Type B pancreatic cell (in vitro differentiated cells): ENCODE results near the gene CLCF1. TPM values are rescaled to one million over a fixed set of nuclear protein-coding genes. Genes with fewer than 3 reads are reported as not detected.

Source experiments
- DNase-seq: peaks from one replicate; pipeline ENCODE4 v3.0.0; 2021; ENCODE audit warnings: mixed read lengths; ENCODE audit not compliant: unreplicated experiment; ENCODE audit errors: extremely low spot score
- H3K27ac Mint-ChIP-seq: 2 replicates; pipeline ENCODE4 v1.8.0; 2021; ENCODE audit warnings: mild to moderate bottlenecking, mixed read lengths
- H3K27me3 Mint-ChIP-seq: 2 replicates; pipeline ENCODE4 v1.8.0; 2021; ENCODE audit warnings: mixed read lengths
- H3K36me3 Mint-ChIP-seq: 2 replicates; pipeline ENCODE4 v1.8.0; 2021; ENCODE audit warnings: mixed read lengths
- H3K4me1 Mint-ChIP-seq: one replicate; pipeline ENCODE4 v1.8.0; 2021; ENCODE audit warnings: mixed read lengths; ENCODE audit not compliant: unreplicated experiment
- H3K4me3 Mint-ChIP-seq: 2 replicates; pipeline ENCODE4 v1.8.0; 2021; ENCODE audit warnings: mild to moderate bottlenecking, mixed read lengths
- H3K9me3 Mint-ChIP-seq: 2 replicates; pipeline ENCODE4 v1.8.0; 2021; ENCODE audit warnings: mixed read lengths
- total RNA-seq: library from RNA; stranded (reverse); gene quantifications from 2 replicates; pipeline ENCODE4 v1.2.1, GENCODE V29; 2021; ENCODE audit warnings: low replicate concordance
- TF ChIP-seq, protein P1 (sequence below): fragments of 200-600 bp; sonication (generic); conservative IDR thresholded peaks from 2 replicates; pipeline ENCODE4 v1.5.0; 2021; ENCODE audit warnings: antibody characterized with exemption, mild to moderate bottlenecking

The CLCF1 gene
- total RNA-seq, 1 donor from 2014 or later = 3.2 TPM

DNA sequence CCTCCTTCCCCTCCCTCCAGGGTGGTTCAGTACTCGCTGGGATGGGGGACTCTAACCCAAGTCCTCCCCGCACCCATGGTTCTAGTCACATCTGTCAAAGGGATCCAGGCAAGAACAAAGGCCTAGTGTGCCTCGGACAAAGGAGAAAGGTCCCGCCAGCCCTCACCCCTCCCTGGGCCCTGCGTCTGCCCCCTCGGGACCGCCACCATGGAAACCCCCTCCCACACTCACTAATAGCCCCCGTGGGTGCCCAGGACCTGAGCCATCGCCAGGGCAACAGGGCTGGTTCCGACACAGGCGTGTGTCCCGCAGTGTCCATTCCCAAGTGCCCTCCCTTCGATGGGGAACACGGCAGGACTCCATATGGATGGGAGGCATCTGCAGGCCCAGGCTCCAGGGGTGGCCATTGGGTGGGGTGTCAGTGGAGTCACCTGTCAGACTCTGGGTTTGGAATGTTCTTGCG, 37.0 kb upstream of the CLCF1 start:
- Mint-ChIP-seq H3K36me3 (no peaks in the 10 kb centered on the region), H3K9me3 (no peaks in the 10 kb centered on the region), H3K27me3 (peaks cover 47% of the 10 kb centered on the region), H3K4me3 (no peak overlapping the region), H3K27ac (no peak overlapping the region), H3K4me1 (peaks cover 11% of the 10 kb centered on the region)
- TF ChIP-seq, protein P1, sequence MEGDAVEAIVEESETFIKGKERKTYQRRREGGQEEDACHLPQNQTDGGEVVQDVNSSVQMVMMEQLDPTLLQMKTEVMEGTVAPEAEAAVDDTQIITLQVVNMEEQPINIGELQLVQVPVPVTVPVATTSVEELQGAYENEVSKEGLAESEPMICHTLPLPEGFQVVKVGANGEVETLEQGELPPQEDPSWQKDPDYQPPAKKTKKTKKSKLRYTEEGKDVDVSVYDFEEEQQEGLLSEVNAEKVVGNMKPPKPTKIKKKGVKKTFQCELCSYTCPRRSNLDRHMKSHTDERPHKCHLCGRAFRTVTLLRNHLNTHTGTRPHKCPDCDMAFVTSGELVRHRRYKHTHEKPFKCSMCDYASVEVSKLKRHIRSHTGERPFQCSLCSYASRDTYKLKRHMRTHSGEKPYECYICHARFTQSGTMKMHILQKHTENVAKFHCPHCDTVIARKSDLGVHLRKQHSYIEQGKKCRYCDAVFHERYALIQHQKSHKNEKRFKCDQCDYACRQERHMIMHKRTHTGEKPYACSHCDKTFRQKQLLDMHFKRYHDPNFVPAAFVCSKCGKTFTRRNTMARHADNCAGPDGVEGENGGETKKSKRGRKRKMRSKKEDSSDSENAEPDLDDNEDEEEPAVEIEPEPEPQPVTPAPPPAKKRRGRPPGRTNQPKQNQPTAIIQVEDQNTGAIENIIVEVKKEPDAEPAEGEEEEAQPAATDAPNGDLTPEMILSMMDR = no peak
- DNase-seq = no peak

DNA sequence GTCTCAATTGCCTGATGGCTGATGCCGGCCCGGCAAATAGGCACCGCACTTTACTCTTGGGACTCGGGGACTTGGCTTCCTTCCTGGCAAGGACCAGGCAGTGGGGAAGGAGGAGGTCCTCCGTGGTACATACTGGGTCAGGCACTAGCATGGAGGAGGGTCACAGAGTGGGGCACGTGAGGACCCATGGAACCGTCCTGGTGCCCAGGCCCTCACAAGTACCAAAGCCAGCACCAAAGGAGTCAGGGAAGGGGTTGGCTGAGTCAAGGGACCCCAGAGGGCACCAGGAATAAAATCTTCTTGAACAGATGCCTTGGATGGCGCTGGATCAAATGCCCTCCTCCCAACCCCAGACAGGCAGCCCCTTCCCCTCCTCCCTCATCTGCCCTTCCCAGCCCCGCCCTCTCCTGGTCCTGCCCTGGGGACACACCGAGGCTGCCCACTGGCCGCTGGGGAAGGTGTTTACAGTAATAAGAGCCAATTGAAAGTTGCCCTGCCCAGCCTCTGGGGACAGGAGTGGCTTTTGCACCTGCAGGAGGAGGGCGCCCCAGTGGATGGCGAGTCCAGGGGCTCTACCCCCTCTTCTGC, 36.5 kb upstream of the CLCF1 start:
- peaks cover 11% of the 10 kb centered on the region for H3K4me1 Mint-ChIP-seq

DNA sequence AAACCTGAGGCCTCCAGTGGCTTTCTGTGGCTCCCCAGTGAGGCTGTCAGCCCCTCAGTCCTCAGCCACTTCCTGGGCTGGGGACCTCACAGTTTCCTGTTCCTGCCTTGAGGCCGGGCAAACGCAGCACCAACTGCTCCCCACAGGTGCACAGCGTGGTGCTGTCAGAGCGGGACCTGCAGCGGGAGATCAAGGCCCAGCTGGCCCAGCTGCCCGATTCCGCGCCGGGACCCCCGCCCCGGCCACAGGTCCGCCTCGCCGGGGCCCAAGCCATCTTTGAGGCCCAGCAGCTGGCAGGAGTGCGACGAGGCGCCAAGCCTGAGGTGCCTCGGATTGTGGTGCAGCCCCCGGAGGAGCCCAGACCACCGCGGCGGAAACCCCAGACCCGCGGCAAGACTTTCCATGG, 35.9 kb upstream of the CLCF1 start:
- TF ChIP-seq, protein P1 = no peak
- peaks cover 11% of the 10 kb centered on the region for H3K4me1 Mint-ChIP-seq
- no peak for DNase-seq
- H3K9me3 Mint-ChIP-seq = no peaks in the 10 kb centered on the region
- no peak overlapping the region for H3K4me3 Mint-ChIP-seq
- H3K36me3 Mint-ChIP-seq = no peaks in the 10 kb centered on the region
- H3K27ac Mint-ChIP-seq = no peak overlapping the region
- peaks cover 39% of the 10 kb centered on the region for H3K27me3 Mint-ChIP-seq

More for the DNA sequence above, 36.5 kb upstream of the CLCF1 start:
- H3K27ac Mint-ChIP-seq = no peak overlapping the region
- no peak overlapping the region for H3K4me3 Mint-ChIP-seq
- no peaks in the 10 kb centered on the region for H3K36me3 Mint-ChIP-seq
- H3K9me3 Mint-ChIP-seq = no peaks in the 10 kb centered on the region
- H3K27me3 Mint-ChIP-seq = peaks cover 43% of the 10 kb centered on the region
- TF ChIP-seq, protein P1 = no peak
- no peak for DNase-seq

DNA sequence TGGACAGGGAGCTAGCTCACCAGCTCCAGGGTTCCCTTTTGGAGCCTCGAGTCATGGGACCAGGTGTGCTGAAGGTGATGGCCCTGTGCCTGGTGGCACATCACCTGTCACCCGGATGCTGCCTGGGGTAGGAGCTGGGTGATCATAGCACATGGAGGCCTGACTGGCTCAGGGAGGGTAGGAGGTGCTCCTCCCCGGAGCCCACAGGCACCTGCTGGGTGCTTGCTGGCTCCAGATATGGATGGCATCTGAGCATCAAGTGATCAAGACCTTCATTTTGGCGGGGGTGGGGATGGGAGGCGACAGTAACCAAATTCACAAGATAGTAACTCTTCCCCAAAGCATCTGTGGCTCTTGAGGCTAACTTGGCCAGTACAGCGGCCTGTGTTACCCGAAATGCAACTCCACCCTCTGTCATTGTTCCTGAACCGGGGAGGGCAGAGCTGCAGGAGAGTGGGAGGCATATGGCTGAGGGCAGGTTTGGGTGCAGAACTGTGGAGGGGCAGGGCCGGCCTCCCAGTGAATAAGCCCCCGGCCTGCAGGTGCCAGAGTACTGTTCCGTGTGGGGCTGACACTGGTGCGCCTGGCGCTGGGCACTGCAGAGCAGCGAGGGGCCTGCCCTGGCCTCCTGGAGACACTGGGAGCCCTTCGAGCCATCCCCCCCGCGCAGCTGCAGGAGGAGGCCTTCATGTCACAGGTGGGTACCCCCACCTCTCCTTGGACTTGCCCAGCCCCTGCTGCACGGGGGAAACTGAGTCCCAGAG, 35.2 kb upstream of the CLCF1 start:
- Mint-ChIP-seq H3K27ac (no peak overlapping the region), H3K4me3 (no peak overlapping the region), H3K4me1 (peaks cover 11% of the 10 kb centered on the region), H3K27me3 (peaks cover 33% of the 10 kb centered on the region), H3K36me3 (no peaks in the 10 kb centered on the region), H3K9me3 (no peaks in the 10 kb centered on the region)
- TF ChIP-seq, protein P1 = no peak
- no peak for DNase-seq

DNA sequence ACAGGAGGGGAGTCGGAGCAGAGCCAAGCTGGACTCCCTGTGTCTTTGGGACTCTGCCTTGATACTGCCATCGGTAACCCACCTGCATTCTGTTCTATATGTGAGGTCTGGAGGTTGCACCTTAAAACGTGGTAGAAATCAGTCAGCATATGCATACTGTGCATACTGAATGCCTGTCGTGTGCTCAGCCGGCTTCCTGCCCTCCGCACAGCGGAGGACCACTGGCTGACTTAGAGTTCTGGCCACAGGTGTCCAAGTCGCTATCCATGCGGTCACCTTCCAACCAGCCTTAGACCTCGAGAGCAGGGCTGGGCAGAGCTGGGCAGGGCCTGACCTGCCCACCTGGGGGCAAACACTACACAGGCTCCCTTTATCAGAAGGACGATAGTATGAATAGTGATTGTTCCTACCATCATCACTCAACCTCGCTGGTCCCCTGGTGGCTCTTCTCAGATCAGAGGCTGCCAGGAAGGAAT, 34.3 kb upstream of the CLCF1 start:
- Mint-ChIP-seq H3K4me1 (peaks cover 6% of the 10 kb centered on the region), H3K9me3 (no peaks in the 10 kb centered on the region), H3K36me3 (no peaks in the 10 kb centered on the region), H3K27me3 (peaks cover 24% of the 10 kb centered on the region), H3K27ac (no peak overlapping the region), H3K4me3 (no peak overlapping the region)
- DNase-seq = no peak
- TF ChIP-seq, protein P1 = no peak
